HTERT RPE-1 (cell line): ENCODE results near the gene MYCBPAP.

Experiments used
- in situ Hi-C: fragments of 300-500 bp; cut with MboI; formaldehyde crosslinking; loops from 4 replicates; pipeline ENCODE4 v1.14.3; 2020; ENCODE audit warnings: low sequenced_read_pairs

The MYCBPAP gene

GRCh38 chr17:50535407-50535806 lies 27.2 kb downstream of the MYCBPAP start:
- in situ Hi-C loops: no loop called here

DNA sequence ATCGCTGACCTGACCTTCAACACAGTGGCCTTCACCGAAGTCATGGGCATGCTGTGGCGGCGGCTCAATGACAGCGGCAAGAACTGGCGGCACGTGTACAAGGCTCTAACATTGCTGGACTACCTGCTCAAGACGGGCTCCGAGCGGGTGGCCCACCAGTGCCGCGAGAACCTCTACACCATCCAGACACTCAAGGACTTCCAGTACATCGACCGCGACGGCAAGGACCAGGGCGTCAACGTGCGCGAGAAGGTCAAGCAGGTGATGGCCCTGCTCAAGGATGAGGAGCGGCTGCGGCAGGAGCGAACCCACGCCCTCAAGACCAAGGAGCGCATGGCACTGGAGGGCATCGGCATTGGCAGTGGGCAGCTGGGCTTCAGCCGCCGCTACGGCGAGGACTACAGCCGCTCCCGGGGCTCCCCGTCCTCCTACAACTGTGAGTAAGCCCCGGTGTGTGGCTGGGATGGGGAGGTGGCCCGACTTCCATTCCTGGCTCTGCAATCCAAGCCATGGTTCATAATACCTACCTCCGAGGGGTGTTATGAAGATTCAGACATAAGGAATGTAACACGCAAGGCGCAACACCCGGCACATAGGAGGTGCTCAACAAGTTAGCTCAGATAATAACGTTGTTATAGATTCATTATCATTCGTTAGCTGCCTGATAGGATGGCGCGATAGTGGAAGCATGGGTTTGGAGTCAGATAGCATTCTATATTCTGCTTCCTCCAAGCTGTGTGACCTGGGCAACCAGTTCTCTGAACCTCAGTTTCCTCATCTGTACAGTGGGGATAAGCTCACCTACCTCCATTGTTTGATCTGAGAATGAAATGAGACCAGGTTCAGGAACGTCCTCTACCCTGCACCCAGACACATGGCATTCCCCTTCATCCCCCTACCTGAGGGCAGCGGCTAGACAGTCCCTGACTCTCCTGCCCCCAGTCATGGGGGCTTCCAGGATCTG lies 28.7 kb downstream of the MYCBPAP start:
- in situ Hi-C loops: no loop called here

- in situ Hi-C loops: no loop called here
These were observed 29.7 kb downstream of the MYCBPAP start for GRCh38 chr17:50537721-50538548.

- in situ Hi-C loops: no loop called here
These were observed 30.5 kb downstream of the MYCBPAP start for GRCh38 chr17:50538549-50539410.

- in situ Hi-C loops: no loop called here
These were observed 31.7 kb downstream of the MYCBPAP start for GRCh38 chr17:50539762-50540559.

DNA sequence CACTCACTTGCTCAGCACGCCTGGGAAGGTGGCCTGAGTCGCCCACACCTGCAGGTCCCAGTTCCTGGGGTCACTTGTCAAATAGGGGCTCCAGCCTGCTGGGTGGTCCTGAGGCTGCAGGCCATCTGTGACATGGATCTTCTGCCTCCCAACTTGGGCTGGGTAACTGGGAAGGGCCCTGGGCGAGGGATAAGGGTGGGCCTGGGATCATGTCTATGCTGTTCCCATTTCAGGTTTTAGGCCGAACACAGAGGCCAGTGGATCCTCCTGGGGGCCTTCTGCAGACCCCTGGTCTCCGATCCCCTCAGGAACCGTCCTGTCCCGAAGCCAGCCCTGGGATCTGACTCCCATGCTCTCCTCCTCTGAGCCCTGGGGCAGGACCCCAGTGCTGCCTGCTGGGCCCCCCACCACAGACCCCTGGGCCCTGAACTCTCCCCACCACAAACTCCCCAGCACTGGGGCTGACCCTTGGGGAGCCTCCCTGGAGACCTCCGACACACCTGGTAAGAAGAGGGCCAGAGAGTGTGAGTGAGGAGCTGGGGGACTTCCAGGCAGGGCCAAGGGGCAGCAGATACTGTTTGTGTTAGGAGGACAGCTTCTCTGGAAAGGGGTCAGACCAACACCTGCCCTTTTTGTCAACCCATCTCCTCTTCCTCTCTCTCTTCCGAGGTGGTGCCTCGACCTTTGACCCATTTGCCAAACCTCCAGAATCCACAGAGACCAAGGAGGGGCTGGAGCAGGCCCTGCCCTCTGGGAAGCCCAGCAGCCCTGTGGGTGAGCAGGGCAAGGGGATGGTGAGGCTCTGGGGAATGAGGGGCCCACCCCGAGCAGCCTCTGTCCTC lies 32.5 kb downstream of the MYCBPAP start:
- in situ Hi-C loops: no loop called here

DNA sequence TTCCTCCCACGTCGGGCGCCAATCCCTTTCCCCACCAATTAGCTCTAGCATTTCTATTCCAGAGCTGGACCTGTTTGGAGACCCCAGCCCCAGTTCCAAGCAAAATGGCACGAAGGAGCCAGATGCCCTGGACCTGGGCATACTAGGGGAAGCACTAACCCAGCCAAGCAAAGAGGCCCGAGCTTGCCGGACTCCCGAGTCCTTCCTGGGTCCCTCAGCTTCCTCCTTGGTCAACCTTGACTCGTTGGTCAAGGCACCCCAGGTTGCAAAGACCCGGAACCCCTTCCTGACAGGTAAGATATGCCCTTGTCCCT lies 33.1 kb downstream of the MYCBPAP start:
- in situ Hi-C loops: no loop called here

- in situ Hi-C loops: no loop called here
These were observed 33.8 kb downstream of the MYCBPAP start for GRCh38 chr17:50541716-50542688.

DNA sequence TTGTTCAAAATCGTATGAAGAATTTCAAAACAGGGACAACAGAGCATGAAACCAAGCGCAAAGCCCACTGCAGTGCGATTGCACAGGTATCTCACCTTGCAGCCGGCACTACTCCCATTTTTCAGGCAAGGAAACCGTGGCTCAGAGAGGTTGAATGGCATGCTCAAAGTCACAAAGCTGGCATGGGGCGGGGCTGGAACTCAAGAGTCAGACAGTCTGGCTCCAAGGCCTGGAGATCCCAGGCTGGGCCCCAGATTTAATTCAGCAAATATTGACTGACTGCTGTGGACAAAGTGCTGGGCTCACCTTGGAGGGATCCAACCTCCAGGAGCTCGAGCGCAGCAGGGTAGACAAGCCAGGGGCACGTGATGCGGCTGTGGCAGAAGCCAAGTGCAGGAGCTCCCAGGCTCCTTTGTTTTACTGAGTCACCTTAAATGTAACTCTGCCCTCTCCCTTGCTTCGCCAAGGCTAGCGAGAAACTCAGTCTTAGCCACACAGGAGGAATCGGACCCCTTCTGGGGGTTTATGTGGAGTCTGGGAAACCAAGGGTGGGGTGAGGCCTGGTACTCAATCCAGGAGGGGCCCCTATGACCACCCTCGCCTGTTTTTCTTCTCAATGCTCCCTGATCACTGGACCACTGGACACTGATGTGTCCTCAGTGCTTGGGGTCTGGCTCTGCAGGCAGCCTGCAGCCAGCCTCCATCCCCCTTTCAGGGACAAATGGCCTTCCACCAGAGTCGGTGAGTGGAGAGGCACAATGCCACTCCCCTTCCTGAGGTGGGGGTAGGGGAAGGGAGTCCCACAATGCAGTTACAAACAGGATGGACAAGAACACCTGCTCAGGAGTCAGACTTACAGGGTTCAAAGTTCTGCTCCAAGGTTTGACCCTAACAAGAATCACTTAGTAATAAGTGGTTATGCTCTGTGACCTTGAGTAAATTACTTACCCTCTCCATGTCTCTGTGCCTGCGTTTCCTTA lies 34.8 kb downstream of the MYCBPAP start:
- in situ Hi-C loops: no loop called here

GRCh38 chr17:50544516-50544915 lies 36.3 kb downstream of the MYCBPAP start:
- in situ Hi-C loops: no loop called here

DNA sequence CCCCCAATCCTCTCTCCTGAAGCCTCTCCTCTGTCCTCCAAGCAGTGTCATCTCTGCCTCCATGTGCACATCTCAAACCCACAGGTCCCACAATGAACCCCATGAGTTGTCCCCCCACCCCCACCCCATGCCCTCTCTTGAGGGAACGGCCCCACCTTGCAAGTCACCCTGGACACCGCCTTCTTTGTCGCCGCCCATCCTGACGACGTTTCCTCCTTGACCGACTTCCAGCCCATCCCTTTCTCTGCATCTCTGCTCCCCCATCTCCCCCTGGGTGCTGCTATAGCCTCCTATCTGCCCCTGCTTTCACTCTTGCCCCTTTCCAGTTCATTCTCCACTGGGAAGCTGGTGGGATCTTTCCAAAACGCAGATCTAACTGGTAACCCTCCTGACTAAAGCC lies 37.1 kb downstream of the MYCBPAP start:
- in situ Hi-C loops: no loop called here

DNA sequence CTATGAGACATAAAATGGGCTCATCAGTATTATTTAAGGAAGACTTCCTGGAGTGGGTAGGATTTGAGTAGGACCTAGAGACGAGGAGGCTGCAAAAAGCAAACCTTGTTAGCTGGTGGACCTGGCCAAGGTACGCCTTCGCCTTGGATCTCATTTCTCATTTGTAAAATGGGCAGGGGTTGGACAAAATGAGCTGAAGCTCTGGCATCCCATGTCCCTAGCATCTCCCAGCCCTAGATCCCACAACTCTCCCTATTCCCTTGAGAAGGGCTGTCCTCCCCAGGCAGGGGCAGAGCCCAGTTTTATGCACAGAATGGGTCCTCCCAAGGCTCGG lies 38.4 kb downstream of the MYCBPAP start:
- in situ Hi-C loops: no loop called here

GRCh38 chr17:50547035-50547735 lies 38.9 kb downstream of the MYCBPAP start, which contains the start of gene SPATA20:
SPATA20 (plus strand) TSS chr17:50547174; CDS start chr17:50547209, 35 bp downstream.
- in situ Hi-C loops: no loop called here

GRCh38 chr17:50547736-50548083 lies 39.5 kb downstream of the MYCBPAP start:
- in situ Hi-C loops: no loop called here

- in situ Hi-C loops: no loop called here
These were observed 40.6 kb downstream of the MYCBPAP start for GRCh38 chr17:50548831-50549230.

- in situ Hi-C loops: no loop called here
These were observed 41.2 kb downstream of the MYCBPAP start for GRCh38 chr17:50549256-50549941.
